ENCODE results near the gene RCOR1. TPM values are rescaled to one million over a fixed set of nuclear protein-coding genes. Genes with fewer than 3 reads are reported as not detected.
A peak's percentile ranks its signal among the peaks of the same experiment; 100 is the strongest.

RCOR1 gene
- total and polyA plus RNA-seq, 8 donors: 33.2 to 80.3 (median 63.6) TPM

DNA sequence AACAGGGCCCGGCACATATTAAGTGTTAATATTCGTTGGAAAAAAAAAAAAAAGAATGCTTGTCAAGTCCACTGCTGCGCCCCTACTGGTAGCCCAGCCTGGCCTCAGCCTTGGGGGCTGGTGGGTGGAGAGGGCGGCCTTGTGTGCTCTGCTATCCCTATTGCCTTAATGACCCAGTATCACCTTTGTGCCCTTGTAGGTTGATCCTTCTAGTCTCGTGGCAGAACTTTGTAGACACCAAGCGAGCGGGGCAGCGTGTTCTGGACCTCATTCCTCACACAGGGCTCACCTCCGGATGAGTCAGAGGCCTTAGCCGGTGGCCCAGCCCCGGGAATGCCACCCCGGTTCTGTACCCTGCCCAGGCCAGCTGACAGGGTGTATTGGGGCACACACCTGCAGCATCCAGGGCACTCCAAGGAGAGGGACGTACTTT, 1.8 kb upstream of the RCOR1 start:
- H3K4me3 ChIP-seq: peak overlapping the region in 1 of 2 donors; percentile 84
- ATAC-seq (peak; percentile 1), DNase-seq (peak in 2 of 4 donors; percentile 69 to 84)
- peaks cover 12 to 28% of the 10 kb centered on the region in 2 donors for H3K4me1 ChIP-seq
- H3K27me3 ChIP-seq: no peaks in the 10 kb centered on the region
- H3K9me3 ChIP-seq: no peaks in the 10 kb centered on the region
- TF ChIP-seq, protein P1, sequence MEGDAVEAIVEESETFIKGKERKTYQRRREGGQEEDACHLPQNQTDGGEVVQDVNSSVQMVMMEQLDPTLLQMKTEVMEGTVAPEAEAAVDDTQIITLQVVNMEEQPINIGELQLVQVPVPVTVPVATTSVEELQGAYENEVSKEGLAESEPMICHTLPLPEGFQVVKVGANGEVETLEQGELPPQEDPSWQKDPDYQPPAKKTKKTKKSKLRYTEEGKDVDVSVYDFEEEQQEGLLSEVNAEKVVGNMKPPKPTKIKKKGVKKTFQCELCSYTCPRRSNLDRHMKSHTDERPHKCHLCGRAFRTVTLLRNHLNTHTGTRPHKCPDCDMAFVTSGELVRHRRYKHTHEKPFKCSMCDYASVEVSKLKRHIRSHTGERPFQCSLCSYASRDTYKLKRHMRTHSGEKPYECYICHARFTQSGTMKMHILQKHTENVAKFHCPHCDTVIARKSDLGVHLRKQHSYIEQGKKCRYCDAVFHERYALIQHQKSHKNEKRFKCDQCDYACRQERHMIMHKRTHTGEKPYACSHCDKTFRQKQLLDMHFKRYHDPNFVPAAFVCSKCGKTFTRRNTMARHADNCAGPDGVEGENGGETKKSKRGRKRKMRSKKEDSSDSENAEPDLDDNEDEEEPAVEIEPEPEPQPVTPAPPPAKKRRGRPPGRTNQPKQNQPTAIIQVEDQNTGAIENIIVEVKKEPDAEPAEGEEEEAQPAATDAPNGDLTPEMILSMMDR (IDR thresholded peaks at IDR 0.05): peak in 1 of 2 donors; percentile 43
- intact Hi-C loops (cut with DNase I): no loop called here
- no peaks in the 10 kb centered on the region for H3K36me3 ChIP-seq
- peak overlapping the region; percentile 94 to 96 for H3K27ac ChIP-seq

DNA sequence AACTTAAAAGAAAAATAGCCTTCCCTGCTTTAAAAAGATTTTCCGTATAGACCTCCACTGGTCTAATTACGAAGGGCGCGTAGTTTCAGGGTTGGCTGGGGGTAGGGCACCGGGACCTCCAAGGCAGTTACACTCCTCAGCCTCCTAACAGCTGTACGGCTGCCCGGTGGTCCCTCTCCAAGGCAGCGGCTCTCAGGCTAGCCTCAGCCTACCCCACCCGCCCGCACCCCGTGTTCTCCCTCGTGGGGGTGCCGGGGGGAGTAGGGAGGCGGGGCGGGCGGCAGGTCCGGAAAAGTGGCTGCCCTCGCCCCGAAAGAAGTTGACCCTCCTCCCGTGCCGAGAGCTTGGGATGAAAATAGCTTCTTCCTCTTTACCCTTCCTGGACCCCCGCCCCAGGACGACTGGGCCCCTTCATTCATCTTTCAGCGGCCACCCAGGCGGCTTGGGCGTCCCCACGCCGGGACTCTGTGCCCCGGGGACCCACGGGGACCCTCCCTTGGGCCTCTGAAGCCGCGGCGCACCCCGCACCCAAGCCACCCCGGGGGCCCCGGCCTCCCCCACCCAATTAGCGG, 991 bp upstream of the RCOR1 start:
- intact Hi-C loops (cut with DNase I): no loop called here
- Histone ChIP-seq H3K4me1 (peaks cover 12 to 36% of the 10 kb centered on the region in 2 donors), H3K9me3 (no peaks in the 10 kb centered on the region), H3K27me3 (no peaks in the 10 kb centered on the region), H3K27ac (peak overlapping the region; percentile 94 to 96), H3K4me3 (peak overlapping the region; percentile 75 to 84), H3K36me3 (no peaks in the 10 kb centered on the region)
- ATAC-seq (peak; percentile 4), DNase-seq (peak in 3 of 4 donors; percentile 50 to 80 (median 71))
- TF ChIP-seq, protein P1 (IDR thresholded peaks at IDR 0.05): no peak

DNA sequence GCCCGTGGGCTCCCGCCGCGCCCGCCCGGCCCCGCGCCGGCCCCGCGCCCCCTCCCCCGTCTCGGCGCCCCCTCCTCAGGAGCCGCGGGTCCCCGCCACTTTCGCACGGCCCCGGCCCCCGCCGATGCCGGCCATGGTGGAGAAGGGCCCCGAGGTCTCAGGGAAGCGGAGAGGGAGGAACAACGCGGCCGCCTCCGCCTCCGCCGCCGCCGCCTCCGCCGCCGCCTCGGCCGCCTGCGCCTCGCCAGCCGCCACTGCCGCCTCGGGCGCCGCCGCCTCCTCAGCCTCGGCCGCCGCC, 263 bp downstream of the RCOR1 start:
- H3K4me3 ChIP-seq: peak overlapping the region; percentile 71 to 84
- H3K9me3 ChIP-seq: no peaks in the 10 kb centered on the region
- H3K36me3 ChIP-seq: peaks cover 0 to 5% of the 10 kb centered on the region in 2 donors
- intact Hi-C loops (cut with DNase I): no loop called here
- H3K27ac ChIP-seq: peak overlapping the region; percentile 94 to 96
- TF ChIP-seq, protein P1 (IDR thresholded peaks at IDR 0.05): no peak
- H3K27me3 ChIP-seq: no peaks in the 10 kb centered on the region
- ATAC-seq: no peak
- DNase-seq: no peak
- peaks cover 12 to 38% of the 10 kb centered on the region in 2 donors for H3K4me1 ChIP-seq

DNA sequence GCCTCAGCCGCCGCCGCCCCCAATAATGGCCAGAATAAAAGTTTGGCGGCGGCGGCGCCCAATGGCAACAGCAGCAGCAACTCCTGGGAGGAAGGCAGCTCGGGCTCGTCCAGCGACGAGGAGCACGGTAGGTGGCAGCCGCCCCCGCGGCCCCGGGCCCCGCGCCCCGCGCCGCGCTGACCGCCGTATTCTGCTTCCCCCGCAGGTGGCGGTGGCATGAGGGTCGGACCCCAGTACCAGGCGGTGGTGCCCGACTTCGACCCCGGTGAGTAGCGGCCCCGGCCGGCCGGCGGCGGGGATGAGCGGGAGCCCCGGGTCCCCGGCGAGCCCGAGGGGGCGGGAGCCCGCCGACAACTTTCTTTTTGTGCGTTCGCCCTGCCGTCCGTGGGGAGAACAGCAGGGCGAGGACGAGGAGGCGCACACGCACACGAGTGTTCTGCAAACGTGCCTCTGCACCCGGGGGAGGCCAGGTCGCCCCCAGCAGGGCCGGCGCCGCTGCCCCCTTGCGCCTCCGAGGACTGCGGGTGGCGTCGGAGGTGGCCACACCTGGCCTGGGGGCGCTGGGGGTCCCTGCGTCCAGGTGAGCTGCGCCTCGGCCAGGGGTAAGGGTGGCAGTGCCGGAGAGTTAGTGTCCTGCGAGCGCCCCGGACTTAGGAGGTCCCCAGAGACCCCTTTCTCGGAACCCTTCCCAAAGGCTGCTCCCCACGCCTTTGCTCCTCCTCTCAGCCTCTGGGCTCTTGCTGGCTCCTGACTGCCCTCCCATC, 794 bp downstream of the RCOR1 start:
- peak in 3 of 4 donors; percentile 60 to 90 (median 65) for DNase-seq
- intact Hi-C loops (cut with DNase I): no loop called here
- no peaks in the 10 kb centered on the region for H3K9me3 ChIP-seq

DNA sequence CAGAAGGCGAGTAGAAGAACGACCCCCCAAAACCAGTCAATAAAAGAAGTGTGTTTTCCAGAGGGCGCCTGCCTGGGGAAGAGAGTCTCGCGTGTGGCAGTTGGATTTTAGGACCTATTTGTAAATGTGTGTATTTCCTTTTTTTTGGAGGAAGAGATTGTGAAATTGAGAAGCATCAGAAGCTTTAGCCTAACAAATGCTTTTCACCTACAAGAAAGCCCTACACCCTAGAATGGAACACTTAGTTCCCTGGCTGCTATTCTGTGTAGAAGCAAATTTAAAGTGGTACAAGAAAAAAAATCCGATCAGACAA, 1.3 kb downstream of the RCOR1 start:
- Histone ChIP-seq H3K27ac (peak overlapping the region; percentile 94 to 96), H3K36me3 (peaks cover 0 to 7% of the 10 kb centered on the region in 2 donors), H3K9me3 (no peaks in the 10 kb centered on the region), H3K27me3 (no peaks in the 10 kb centered on the region), H3K4me3 (peak overlapping the region; percentile 71 to 84), H3K4me1 (peaks cover 12 to 38% of the 10 kb centered on the region in 2 donors)
- intact Hi-C loops (cut with DNase I): no loop called here
- no peak for ATAC-seq
- DNase-seq: no peak
- TF ChIP-seq, protein P1 (IDR thresholded peaks at IDR 0.05): no peak

More for the DNA sequence above, 794 bp downstream of the RCOR1 start:
- peaks cover 0 to 5% of the 10 kb centered on the region in 2 donors for H3K36me3 ChIP-seq
- peak; percentile 0 for ATAC-seq
- TF ChIP-seq, protein P1 (IDR thresholded peaks at IDR 0.05): peak; percentile 31 to 60
- H3K27me3 ChIP-seq: no peaks in the 10 kb centered on the region
- peak overlapping the region; percentile 71 to 84 for H3K4me3 ChIP-seq
- H3K27ac ChIP-seq: peak overlapping the region; percentile 94 to 96
- peaks cover 12 to 38% of the 10 kb centered on the region in 2 donors for H3K4me1 ChIP-seq

All from left lung (tissue), 10 donors.